ENCODE results near the gene PLD1.
"Not testable (repeated sequence)": the region's sequence is repeated elsewhere in the genome, so short reads cannot be mapped to it uniquely, and the experiment has no call there.

PLD1 gene

GRCh38 chr3:171586274-171586673 lies 224.0 kb downstream of the PLD1 start:
- DNase-seq = no peak

- DNase-seq = no peak
Observed at GRCh38 chr3:171585039-171585438, 225.2 kb downstream of the PLD1 start.

- no peak for DNase-seq
Observed at GRCh38 chr3:171584100-171584499, 226.2 kb downstream of the PLD1 start.

- DNase-seq = no peak
Observed at GRCh38 chr3:171574556-171575240, 235.6 kb downstream of the PLD1 start.

- DNase-seq = no peak
Observed at GRCh38 chr3:171569571-171570132, 240.6 kb downstream of the PLD1 start.

GRCh38 chr3:171568766-171569165 lies 241.5 kb downstream of the PLD1 start:
- DNase-seq = no peak

- DNase-seq = no peak
Observed at GRCh38 chr3:171566803-171567422, 243.4 kb downstream of the PLD1 start.

GRCh38 chr3:171565481-171566058 lies 244.7 kb downstream of the PLD1 start:
- no peak for DNase-seq

- DNase-seq = no peak
Observed at GRCh38 chr3:171564748-171565480, 245.4 kb downstream of the PLD1 start.

- DNase-seq = no peak
Observed at GRCh38 chr3:171563298-171563697, 247.0 kb downstream of the PLD1 start.

GRCh38 chr3:171562459-171562858 lies 247.8 kb downstream of the PLD1 start:
- DNase-seq = not testable (repeated sequence)

GRCh38 chr3:171561596-171562323 lies 248.5 kb downstream of the PLD1 start:
- no peak for DNase-seq

- no peak for DNase-seq
Observed at GRCh38 chr3:171559586-171559985, 250.7 kb downstream of the PLD1 start.

- DNase-seq = no peak
Observed at GRCh38 chr3:171558188-171558696, 252.0 kb downstream of the PLD1 start.

GRCh38 chr3:171557173-171557572 lies 253.1 kb downstream of the PLD1 start:
- no peak for DNase-seq

- DNase-seq = no peak
Observed at GRCh38 chr3:171556574-171557145, 253.6 kb downstream of the PLD1 start.

GRCh38 chr3:171556148-171556547 lies 254.1 kb downstream of the PLD1 start:
- no peak for DNase-seq

GRCh38 chr3:171553086-171553485 lies 257.2 kb downstream of the PLD1 start:
- DNase-seq = no peak

GRCh38 chr3:171552531-171552930 lies 257.8 kb downstream of the PLD1 start:
- no peak for DNase-seq

GRCh38 chr3:171551296-171551695 lies 259.0 kb downstream of the PLD1 start:
- no peak for DNase-seq

Measured in KG1 (cell line).